CD8-positive, alpha-beta memory T cell (primary cell): ENCODE data around the gene SSUH2. TPM values are rescaled to one million over a fixed set of nuclear protein-coding genes. Genes with fewer than 3 reads are reported as not detected.
A peak's percentile ranks its signal among the peaks of the same experiment; 100 is the strongest.

Experiments used
- CTCF ChIA-PET: fragments of 350-600 bp; sonication (Branson Sonifier 250); formaldehyde crosslinking; loops from one replicate; lab custom pipeline; 2021; ENCODE audit warnings: antibody characterized with exemption; lab: Charles Lee
- POLR2A ChIA-PET: fragments of 350-600 bp; sonication (Branson Sonifier 250); formaldehyde crosslinking; loops from one replicate; lab custom pipeline; 2021; ENCODE audit warnings: antibody characterized with exemption; lab: Charles Lee
- DNase-seq, 5 donors: peaks; one replicate each; pipeline versions ENCODE4 v3.0.0 to v3.0.0-alpha.2; 2020 to 2022; ENCODE audit warnings: mixed read lengths in 1 of 5
- H3K27ac ChIP-seq: one replicate; pipeline ENCODE4 v1.7.0; 2013; ENCODE audit warnings: low read depth, mild to moderate bottlenecking, low read length, moderate library complexity
- H3K27me3 ChIP-seq: 2 replicates; pipeline ENCODE4 v1.7.0; 2013; ENCODE audit warnings: low read length, mild to moderate bottlenecking; ENCODE audit not compliant: insufficient read depth, poor library complexity, severe bottlenecking
- H3K36me3 ChIP-seq: 2 replicates; pipeline ENCODE4 v1.7.0; 2013; ENCODE audit warnings: mild to moderate bottlenecking, low read length, moderate library complexity; ENCODE audit not compliant: insufficient read depth
- H3K4me1 ChIP-seq: 2 replicates; pipeline ENCODE4 v1.7.0; 2013; ENCODE audit warnings: mild to moderate bottlenecking, low read length, moderate library complexity; ENCODE audit not compliant: insufficient read depth
- H3K4me3 ChIP-seq: 2 replicates; pipeline ENCODE4 v1.7.0; 2013; ENCODE audit warnings: mild to moderate bottlenecking, low read length
- H3K9me3 ChIP-seq: 2 replicates; pipeline ENCODE4 v1.7.0; 2013; ENCODE audit warnings: mild to moderate bottlenecking, low read length
- H3K27ac Mint-ChIP-seq, 8 donors: one replicate each; pipeline ENCODE4 v1.8.0; 2020 to 2021; ENCODE audit warnings: mixed read lengths in 8 of 8, mild to moderate bottlenecking in 6 of 8, inconsistent platforms in 3 of 8, moderate library complexity in 3 of 8
- H3K27me3 Mint-ChIP-seq, 2 donors: one replicate each; pipeline ENCODE4 v1.8.0; 2020 to 2021; ENCODE audit warnings: mixed read lengths in 2 of 2, mild to moderate bottlenecking in 1 of 2, moderate library complexity in 1 of 2
- H3K36me3 Mint-ChIP-seq, 3 donors: one replicate each; pipeline ENCODE4 v1.8.0; 2020 to 2021; ENCODE audit warnings: mixed read lengths in 3 of 3, inconsistent platforms in 1 of 3, mild to moderate bottlenecking in 1 of 3
- H3K4me1 Mint-ChIP-seq, 3 donors: one replicate each; pipeline ENCODE4 v1.8.0; 2020 to 2021; ENCODE audit warnings: mixed read lengths in 3 of 3, inconsistent platforms in 1 of 3, mild to moderate bottlenecking in 1 of 3
- H3K4me3 Mint-ChIP-seq, 7 donors: one replicate each; pipeline ENCODE4 v1.8.0; 2020 to 2021; ENCODE audit warnings: mixed read lengths in 7 of 7, mild to moderate bottlenecking in 6 of 7, moderate library complexity in 4 of 7, inconsistent platforms in 2 of 7
- H3K9me3 Mint-ChIP-seq, 5 donors: one replicate each; pipeline ENCODE4 v1.8.0; 2020 to 2022; ENCODE audit warnings: mixed read lengths in 5 of 5, mild to moderate bottlenecking in 3 of 5, moderate library complexity in 2 of 5, inconsistent platforms in 1 of 5
- polyA plus RNA-seq: library from polyadenylated mRNA; unstranded; fragments of 300-500 nt; fragmentation: Illumina TruSeq; gene quantifications from one replicate; pipeline ENCODE4 v1.2.3, GENCODE V29; 2021
- total RNA-seq, 2 experiments: library from RNA; stranded (reverse); gene quantifications; one replicate each; pipeline ENCODE4 v1.2.3, GENCODE V29; 2021

SSUH2 gene
- total and polyA plus RNA-seq, 3 experiments from 2014 or later = not detected

- no peaks in the 10 kb centered on the region for H3K4me1 Mint-ChIP-seq
- Histone ChIP-seq H3K27ac (no peak overlapping the region), H3K4me1 (no peaks in the 10 kb centered on the region), H3K36me3 (no peaks in the 10 kb centered on the region), H3K9me3 (no peaks in the 10 kb centered on the region), H3K27me3 (no peaks in the 10 kb centered on the region), H3K4me3 (no peak overlapping the region)
- DNase-seq = no peak
- POLR2A ChIA-PET = no interaction called here
- CTCF ChIA-PET = no interaction called here
- H3K27me3 Mint-ChIP-seq = peaks cover 0 to 8% of the 10 kb centered on the region in 2 donors
- no peak overlapping the region for H3K4me3 Mint-ChIP-seq
- H3K9me3 Mint-ChIP-seq = peaks cover 0 to 5% (median 0%) of the 10 kb centered on the region in 5 donors
- H3K36me3 Mint-ChIP-seq = peaks cover 0 to 3% (median 0%) of the 10 kb centered on the region in 3 donors
- no peak overlapping the region for H3K27ac Mint-ChIP-seq
These were observed 4.4 kb downstream of the SSUH2 start for GRCh38 chr3:8640223-8640622.

GRCh38 chr3:8639659-8640000 lies 5.0 kb downstream of the SSUH2 start:
- Mint-ChIP-seq H3K27me3 (peaks cover 0 to 8% of the 10 kb centered on the region in 2 donors), H3K9me3 (peaks cover 0 to 5% (median 0%) of the 10 kb centered on the region in 5 donors), H3K4me3 (no peak overlapping the region), H3K36me3 (peaks cover 0 to 3% (median 0%) of the 10 kb centered on the region in 3 donors), H3K4me1 (no peaks in the 10 kb centered on the region), H3K27ac (no peak overlapping the region)
- no peak for DNase-seq
- CTCF ChIA-PET = no interaction called here
- H3K36me3 ChIP-seq = no peaks in the 10 kb centered on the region
- no peaks in the 10 kb centered on the region for H3K27me3 ChIP-seq
- H3K4me3 ChIP-seq = no peak overlapping the region
- POLR2A ChIA-PET = no interaction called here
- no peak overlapping the region for H3K27ac ChIP-seq
- no peaks in the 10 kb centered on the region for H3K4me1 ChIP-seq
- H3K9me3 ChIP-seq = no peaks in the 10 kb centered on the region

- ChIA-PET POLR2A (no interaction called here), CTCF (no interaction called here)
- no peaks in the 10 kb centered on the region for H3K4me1 ChIP-seq
- Mint-ChIP-seq H3K4me3 (no peak overlapping the region), H3K36me3 (peaks cover 0 to 3% (median 0%) of the 10 kb centered on the region in 3 donors), H3K27ac (no peak overlapping the region), H3K9me3 (peaks cover 0 to 5% (median 0%) of the 10 kb centered on the region in 5 donors), H3K27me3 (peaks cover 0 to 8% of the 10 kb centered on the region in 2 donors), H3K4me1 (no peaks in the 10 kb centered on the region)
- no peak overlapping the region for H3K27ac ChIP-seq
- H3K27me3 ChIP-seq = no peaks in the 10 kb centered on the region
- H3K4me3 ChIP-seq = no peak overlapping the region
- no peaks in the 10 kb centered on the region for H3K36me3 ChIP-seq
- H3K9me3 ChIP-seq = no peaks in the 10 kb centered on the region
- DNase-seq = no peak
These were observed 5.5 kb downstream of the SSUH2 start for GRCh38 chr3:8638994-8639658.

GRCh38 chr3:8637348-8637747 lies 7.2 kb downstream of the SSUH2 start:
- Histone ChIP-seq H3K27me3 (no peaks in the 10 kb centered on the region), H3K9me3 (no peaks in the 10 kb centered on the region), H3K4me3 (no peak overlapping the region), H3K4me1 (no peaks in the 10 kb centered on the region), H3K27ac (no peak overlapping the region), H3K36me3 (no peaks in the 10 kb centered on the region)
- no peak for DNase-seq
- Mint-ChIP-seq H3K27ac (no peak overlapping the region), H3K9me3 (peaks cover 0 to 5% (median 0%) of the 10 kb centered on the region in 5 donors), H3K4me3 (no peak overlapping the region), H3K4me1 (no peaks in the 10 kb centered on the region), H3K27me3 (peaks cover 0 to 8% of the 10 kb centered on the region in 2 donors), H3K36me3 (peaks cover 0 to 3% (median 0%) of the 10 kb centered on the region in 3 donors)
- POLR2A ChIA-PET = no interaction called here
- CTCF ChIA-PET = no interaction called here

- H3K36me3 ChIP-seq = no peaks in the 10 kb centered on the region
- Mint-ChIP-seq H3K4me3 (no peak overlapping the region), H3K27ac (no peak overlapping the region), H3K4me1 (no peaks in the 10 kb centered on the region), H3K27me3 (peaks cover 0 to 8% of the 10 kb centered on the region in 2 donors), H3K36me3 (peaks cover 0 to 3% (median 0%) of the 10 kb centered on the region in 3 donors), H3K9me3 (peaks cover 0 to 5% (median 0%) of the 10 kb centered on the region in 5 donors)
- no peaks in the 10 kb centered on the region for H3K4me1 ChIP-seq
- H3K9me3 ChIP-seq = no peaks in the 10 kb centered on the region
- ChIA-PET CTCF (no interaction called here), POLR2A (no interaction called here)
- H3K27ac ChIP-seq = no peak overlapping the region
- no peaks in the 10 kb centered on the region for H3K27me3 ChIP-seq
- H3K4me3 ChIP-seq = no peak overlapping the region
- no peak for DNase-seq
These were observed 9.0 kb downstream of the SSUH2 start for GRCh38 chr3:8635631-8636030.

- peaks cover 0 to 3% (median 0%) of the 10 kb centered on the region in 3 donors for H3K36me3 Mint-ChIP-seq
- H3K4me3 ChIP-seq = no peak overlapping the region
- POLR2A ChIA-PET = no interaction called here
- peaks cover 0 to 8% of the 10 kb centered on the region in 2 donors for H3K27me3 Mint-ChIP-seq
- no peaks in the 10 kb centered on the region for H3K27me3 ChIP-seq
- DNase-seq = no peak
- H3K9me3 Mint-ChIP-seq = peaks cover 0 to 5% (median 0%) of the 10 kb centered on the region in 5 donors
- H3K4me3 Mint-ChIP-seq = no peak overlapping the region
- H3K36me3 ChIP-seq = no peaks in the 10 kb centered on the region
- H3K27ac ChIP-seq = no peak overlapping the region
- CTCF ChIA-PET = no interaction called here
- H3K4me1 Mint-ChIP-seq = peaks cover 0 to 1% (median 0%) of the 10 kb centered on the region in 3 donors
- H3K9me3 ChIP-seq = no peaks in the 10 kb centered on the region
- H3K4me1 ChIP-seq = no peaks in the 10 kb centered on the region
- H3K27ac Mint-ChIP-seq = peak overlapping the region in 1 of 8 donors; percentile 11
These were observed 9.5 kb downstream of the SSUH2 start for GRCh38 chr3:8635125-8635524.

DNA sequence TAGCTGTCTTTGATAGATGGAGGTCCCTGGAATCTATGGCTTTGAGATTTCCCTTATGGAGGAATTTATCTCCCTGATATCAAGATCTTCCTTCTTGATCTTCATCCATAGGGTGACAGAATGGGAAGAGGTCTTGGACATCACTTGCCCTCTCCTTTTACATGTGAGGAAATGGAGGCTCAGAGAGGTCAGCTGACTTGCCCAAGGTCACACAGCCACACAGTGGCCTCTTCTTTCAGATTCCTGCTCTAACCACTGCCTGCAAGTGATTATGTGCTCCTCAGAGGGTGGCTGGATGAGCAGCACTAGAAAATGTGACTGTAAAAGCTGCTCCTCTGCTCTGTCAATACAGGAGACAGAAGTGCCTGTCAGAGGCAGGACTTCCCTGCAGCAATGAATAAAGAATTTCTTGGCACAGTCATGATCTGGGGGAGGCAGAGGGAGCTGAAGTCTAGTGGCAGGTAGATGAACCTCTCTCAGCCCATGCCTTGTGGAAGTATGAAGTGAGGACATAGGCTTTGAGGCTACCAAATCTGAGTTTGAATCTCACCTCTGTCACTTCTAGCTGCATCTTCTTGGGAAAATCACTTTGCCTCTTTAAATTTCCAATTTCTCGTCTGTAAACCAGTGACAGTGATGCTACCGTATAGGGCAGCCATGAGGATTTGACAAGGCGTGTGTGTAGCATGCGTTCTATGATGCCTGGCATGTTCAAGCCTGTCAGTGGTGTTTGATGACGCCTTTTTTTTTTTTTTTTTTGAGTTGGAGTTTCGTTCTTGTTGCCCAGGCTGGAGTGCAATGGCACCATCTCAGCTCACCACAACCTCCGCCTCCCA lies 12.0 kb downstream of the SSUH2 start:
- POLR2A ChIA-PET = no interaction called here
- H3K4me1 ChIP-seq = no peaks in the 10 kb centered on the region
- H3K4me3 ChIP-seq = no peak overlapping the region
- peaks cover 0 to 3% (median 0%) of the 10 kb centered on the region in 3 donors for H3K36me3 Mint-ChIP-seq
- CTCF ChIA-PET = no interaction called here
- no peaks in the 10 kb centered on the region for H3K9me3 ChIP-seq
- H3K27me3 Mint-ChIP-seq = peaks cover 0 to 3% of the 10 kb centered on the region in 2 donors
- no peak overlapping the region for H3K27ac Mint-ChIP-seq
- no peaks in the 10 kb centered on the region for H3K36me3 ChIP-seq
- no peak overlapping the region for H3K4me3 Mint-ChIP-seq
- no peaks in the 10 kb centered on the region for H3K27me3 ChIP-seq
- no peak for DNase-seq
- peaks cover 5 to 20% (median 8%) of the 10 kb centered on the region in 3 donors for H3K4me1 Mint-ChIP-seq
- peaks cover 0 to 5% (median 0%) of the 10 kb centered on the region in 5 donors for H3K9me3 Mint-ChIP-seq
- H3K27ac ChIP-seq = no peak overlapping the region

- Mint-ChIP-seq H3K4me1 (peaks cover 5 to 20% (median 8%) of the 10 kb centered on the region in 3 donors), H3K36me3 (peaks cover 0 to 2% (median 0%) of the 10 kb centered on the region in 3 donors), H3K27ac (peak overlapping the region in 1 of 8 donors; percentile 28), H3K4me3 (no peak overlapping the region), H3K27me3 (peaks cover 0 to 2% of the 10 kb centered on the region in 2 donors), H3K9me3 (peaks cover 0 to 5% (median 0%) of the 10 kb centered on the region in 5 donors)
- POLR2A ChIA-PET = no interaction called here
- H3K9me3 ChIP-seq = no peaks in the 10 kb centered on the region
- H3K4me3 ChIP-seq = no peak overlapping the region
- no peak for DNase-seq
- no peaks in the 10 kb centered on the region for H3K36me3 ChIP-seq
- H3K4me1 ChIP-seq = no peaks in the 10 kb centered on the region
- no peak overlapping the region for H3K27ac ChIP-seq
- H3K27me3 ChIP-seq = no peaks in the 10 kb centered on the region
- CTCF ChIA-PET = no interaction called here
These were observed 12.9 kb downstream of the SSUH2 start for GRCh38 chr3:8631661-8632060.
